Skeletal muscle tissue (tissue), 4 donors: ENCODE results near the gene PSAT1. TPM values are rescaled to one million over a fixed set of nuclear protein-coding genes. Genes with fewer than 3 reads are reported as not detected.

Source experiments
- H3K27ac ChIP-seq: one replicate; pipeline ENCODE4 v1.7.0; 2013; ENCODE audit warnings: mild to moderate bottlenecking, low read depth, low read length, inconsistent platforms
- H3K27me3 ChIP-seq, 3 donors: one replicate each; pipeline ENCODE4 v1.7.0; 2013; ENCODE audit warnings: low read length in 3 of 3; ENCODE audit not compliant: control insufficient read depth in 3 of 3, insufficient read depth in 3 of 3
- H3K36me3 ChIP-seq, 3 donors: one replicate each; pipeline ENCODE4 v1.7.0; 2013; ENCODE audit warnings: low read length in 3 of 3; ENCODE audit not compliant: control insufficient read depth in 3 of 3, insufficient read depth in 3 of 3
- H3K4me1 ChIP-seq, 3 donors: one replicate each; pipeline ENCODE4 v1.7.0; 2013; ENCODE audit warnings: low read length in 3 of 3, mild to moderate bottlenecking in 3 of 3; ENCODE audit not compliant: control insufficient read depth in 3 of 3, insufficient read depth in 3 of 3
- H3K4me3 ChIP-seq, 3 donors: one replicate each; pipeline ENCODE4 v1.7.0; 2013; ENCODE audit warnings: low read length in 3 of 3
- H3K9ac ChIP-seq, 3 donors: one replicate each; pipeline ENCODE4 v1.7.0; 2013; ENCODE audit warnings: low read length in 3 of 3, mild to moderate bottlenecking in 3 of 3, moderate library complexity in 2 of 3, low read depth in 1 of 3
- H3K9me3 ChIP-seq, 3 donors: one replicate each; pipeline ENCODE4 v1.7.0; 2013; ENCODE audit warnings: low read length in 3 of 3; ENCODE audit not compliant: control insufficient read depth in 3 of 3
- total RNA-seq: library from RNA; depleted of rRNA; stranded (reverse); fragments of >200 nt; gene quantifications from one replicate; pipeline ENCODE4 v1.2.3, GENCODE V29; 2014
- donor health status: Osteomylitis.

Gene PSAT1
- total RNA-seq, 1 donor from 2014 or later, result 10.4 TPM

- H3K27ac ChIP-seq, result no peak overlapping the region
- no peak overlapping the region for H3K9ac ChIP-seq
- H3K36me3 ChIP-seq, result no peaks in the 10 kb centered on the region
- peaks cover 17 to 24% (median 23%) of the 10 kb centered on the region in 3 donors for H3K4me1 ChIP-seq
- H3K4me3 ChIP-seq, result no peak overlapping the region
- peaks cover 15 to 38% (median 24%) of the 10 kb centered on the region in 3 donors for H3K27me3 ChIP-seq
- H3K9me3 ChIP-seq, result no peaks in the 10 kb centered on the region
Observed at GRCh38 chr9:78300209-78300608, 3.3 kb downstream of the PSAT1 start.

DNA sequence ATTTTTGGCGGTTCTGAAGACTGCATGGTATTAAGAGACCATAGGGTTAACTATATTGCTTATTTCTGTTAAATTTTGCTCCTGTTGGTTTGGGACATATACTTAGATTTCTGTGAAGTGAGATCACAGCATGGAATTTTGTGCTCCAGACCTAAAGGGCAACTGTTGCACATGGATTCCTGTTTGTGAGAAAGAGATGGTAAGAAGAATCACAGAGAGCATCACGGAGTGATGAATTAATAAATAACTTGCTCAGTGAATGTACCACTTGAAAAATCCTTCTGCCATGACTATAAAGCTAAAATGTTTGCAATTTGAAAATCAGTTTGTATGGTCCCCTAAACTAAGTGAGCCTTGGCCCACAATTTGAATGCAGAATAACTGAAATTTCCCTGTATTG lies 4.5 kb downstream of the PSAT1 start:
- H3K9me3 ChIP-seq, result no peaks in the 10 kb centered on the region
- no peak overlapping the region for H3K27ac ChIP-seq
- no peak overlapping the region for H3K4me3 ChIP-seq
- H3K27me3 ChIP-seq, result peaks cover 15 to 31% (median 24%) of the 10 kb centered on the region in 3 donors
- H3K36me3 ChIP-seq, result peaks cover 0 to 3% (median 0%) of the 10 kb centered on the region in 3 donors
- H3K4me1 ChIP-seq, result peaks cover 13 to 20% (median 14%) of the 10 kb centered on the region in 3 donors
- no peak overlapping the region for H3K9ac ChIP-seq

GRCh38 chr9:78303377-78304062 lies 6.6 kb downstream of the PSAT1 start:
- Histone ChIP-seq H3K9ac (no peak overlapping the region), H3K4me1 (no peaks in the 10 kb centered on the region), H3K4me3 (no peak overlapping the region), H3K36me3 (peaks cover 0 to 3% (median 0%) of the 10 kb centered on the region in 3 donors), H3K27me3 (peaks cover 8 to 12% (median 11%) of the 10 kb centered on the region in 3 donors), H3K27ac (no peak overlapping the region), H3K9me3 (no peaks in the 10 kb centered on the region)

DNA sequence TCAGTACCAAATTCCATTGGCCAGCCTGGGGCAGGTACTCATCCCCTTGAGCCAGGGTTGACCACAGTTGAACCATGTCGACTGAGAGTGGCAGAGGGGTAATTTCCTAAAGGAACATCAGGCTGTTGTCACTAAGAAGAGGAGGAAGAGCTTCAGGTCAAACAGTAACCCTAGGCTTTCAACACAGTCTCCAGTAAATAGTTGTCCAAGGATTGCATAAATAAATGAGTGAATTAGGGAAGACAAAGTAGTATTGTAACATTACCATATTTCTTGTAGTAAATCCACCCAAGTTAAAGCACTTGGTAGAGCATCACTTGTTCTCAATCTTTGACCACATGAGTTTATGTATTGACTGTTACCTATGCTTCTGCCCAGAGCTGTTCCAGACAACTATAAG lies 7.4 kb downstream of the PSAT1 start:
- H3K9me3 ChIP-seq, result no peaks in the 10 kb centered on the region
- peaks cover 4 to 8% (median 8%) of the 10 kb centered on the region in 3 donors for H3K27me3 ChIP-seq
- no peak overlapping the region for H3K9ac ChIP-seq
- H3K27ac ChIP-seq, result no peak overlapping the region
- H3K4me1 ChIP-seq, result no peaks in the 10 kb centered on the region
- no peak overlapping the region for H3K4me3 ChIP-seq
- peaks cover 0 to 3% (median 0%) of the 10 kb centered on the region in 3 donors for H3K36me3 ChIP-seq

- H3K27ac ChIP-seq, result no peak overlapping the region
- H3K36me3 ChIP-seq, result peaks cover 0 to 3% (median 0%) of the 10 kb centered on the region in 3 donors
- H3K4me1 ChIP-seq, result no peaks in the 10 kb centered on the region
- H3K27me3 ChIP-seq, result no peaks in the 10 kb centered on the region
- no peak overlapping the region for H3K9ac ChIP-seq
- no peak overlapping the region for H3K4me3 ChIP-seq
- no peaks in the 10 kb centered on the region for H3K9me3 ChIP-seq
Observed at GRCh38 chr9:78306222-78307076, 9.5 kb downstream of the PSAT1 start.

GRCh38 chr9:78307360-78307759 lies 10.4 kb downstream of the PSAT1 start:
- no peaks in the 10 kb centered on the region for H3K9me3 ChIP-seq
- no peaks in the 10 kb centered on the region for H3K27me3 ChIP-seq
- no peaks in the 10 kb centered on the region for H3K4me1 ChIP-seq
- H3K4me3 ChIP-seq, result no peak overlapping the region
- no peak overlapping the region for H3K27ac ChIP-seq
- peaks cover 0 to 3% (median 0%) of the 10 kb centered on the region in 3 donors for H3K36me3 ChIP-seq
- no peak overlapping the region for H3K9ac ChIP-seq

DNA sequence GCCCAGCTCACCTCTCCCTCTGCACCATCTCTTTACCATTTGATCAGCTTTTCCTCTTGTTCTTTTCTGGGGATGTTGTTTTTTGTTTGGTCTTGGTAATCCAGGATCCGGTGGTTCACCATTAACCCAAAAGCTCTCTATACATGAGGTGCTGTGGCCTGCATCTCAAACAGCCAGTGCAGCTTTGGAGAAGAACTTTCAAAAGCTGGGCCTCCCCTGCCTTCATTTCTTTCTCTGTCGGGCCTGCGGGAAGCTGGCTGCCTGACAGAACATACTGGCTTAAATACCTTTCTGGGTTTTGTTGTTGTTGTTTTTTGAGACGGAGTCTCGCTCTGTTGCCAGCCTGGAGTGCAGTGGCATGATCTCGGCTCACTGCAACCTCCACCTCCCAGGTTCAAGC lies 12.1 kb downstream of the PSAT1 start:
- Histone ChIP-seq H3K4me1 (no peaks in the 10 kb centered on the region), H3K9ac (no peak overlapping the region), H3K36me3 (peaks cover 0 to 3% (median 0%) of the 10 kb centered on the region in 3 donors), H3K9me3 (no peaks in the 10 kb centered on the region), H3K27me3 (no peaks in the 10 kb centered on the region), H3K27ac (no peak overlapping the region), H3K4me3 (no peak overlapping the region)

GRCh38 chr9:78311075-78311474 lies 14.2 kb downstream of the PSAT1 start:
- Histone ChIP-seq H3K9ac (no peak overlapping the region), H3K27ac (no peak overlapping the region), H3K9me3 (no peaks in the 10 kb centered on the region)

GRCh38 chr9:78311886-78312524 lies 15.1 kb downstream of the PSAT1 start:
- Histone ChIP-seq H3K4me1 (peaks cover 0 to 5% (median 2%) of the 10 kb centered on the region in 3 donors), H3K9me3 (no peaks in the 10 kb centered on the region), H3K9ac (no peak overlapping the region), H3K27me3 (no peaks in the 10 kb centered on the region), H3K36me3 (no peaks in the 10 kb centered on the region), H3K4me3 (no peak overlapping the region), H3K27ac (no peak overlapping the region)

More at GRCh38 chr9:78311075-78311474, 14.2 kb downstream of the PSAT1 start:
- no peaks in the 10 kb centered on the region for H3K27me3 ChIP-seq
- peaks cover 0 to under 1% (median 0%) of the 10 kb centered on the region in 3 donors for H3K36me3 ChIP-seq
- H3K4me3 ChIP-seq, result no peak overlapping the region
- peaks cover 0 to 5% (median 2%) of the 10 kb centered on the region in 3 donors for H3K4me1 ChIP-seq
